Measurements from ENCODE around the gene RGL2.

- TF ChIP-seq CTCF (IDR thresholded peaks at IDR 0.05) (no peak), KDM5A (IDR thresholded peaks at IDR 0.05) (no peak), HEYL (CRISPR knock-in tag; IDR thresholded peaks at IDR 0.05) (no peak), BHLHE40 (IDR thresholded peaks at IDR 0.05; ENCODE audit: low read depth, low read length) (no peak), REST (IDR thresholded peaks at IDR 0.05) (no peak)
These were observed 15.2 kb upstream of the RGL2 start, which contains the start of gene TAPBP for GRCh38 chr6:33313709-33314514.

Measured in A549 (cell line).